ENCODE data around the gene RABL6. TPM values are rescaled to one million over a fixed set of nuclear protein-coding genes. Genes with fewer than 3 reads are reported as not detected.
A peak's percentile ranks its signal among the peaks of the same experiment; 100 is the strongest.
"Not testable (repeated sequence)": the region's sequence is repeated elsewhere in the genome, so short reads cannot be mapped to it uniquely, and the experiment has no call there.

RABL6 gene
- total RNA-seq, 1 donor = 64.8 TPM

- not testable (repeated sequence) for H3K36me3 ChIP-seq (ENCODE audit: insufficient read depth, low read length); H4K20me1 ChIP-seq (ENCODE audit: insufficient read depth, low read length); H3K27ac ChIP-seq (ENCODE audit: low read depth, low read length); H3K4me1 ChIP-seq (ENCODE audit: insufficient read depth, low read length); H3K4me3 ChIP-seq (ENCODE audit: insufficient read depth, low read length); H3K79me2 ChIP-seq (ENCODE audit: insufficient read depth, low read length); H2AFZ ChIP-seq (ENCODE audit: low read length); H3K9me3 ChIP-seq (ENCODE audit: low read depth, low read length); DNase-seq (ENCODE audit: insufficient read length, low spot score, missing footprints); H3K27me3 ChIP-seq (ENCODE audit: insufficient read depth, low read length); H3K4me2 ChIP-seq (ENCODE audit: insufficient read depth, low read length)
- peak; percentile 24 for TF ChIP-seq CTCF (IDR thresholded peaks at IDR 0.05; ENCODE audit: extremely low read depth, low read depth, low read length)
These were observed 41.2 kb upstream of the RABL6 start for GRCh38 chr9:136766410-136767120.

GRCh38 chr9:136769710-136770191 lies 38.0 kb upstream of the RABL6 start:
- no peaks in the 10 kb centered on the region for H4K20me1 ChIP-seq (ENCODE audit: insufficient read depth, low read length)
- peaks cover 3% of the 10 kb centered on the region for H3K9me3 ChIP-seq (ENCODE audit: low read depth, low read length)
- TF ChIP-seq CTCF (IDR thresholded peaks at IDR 0.05; ENCODE audit: extremely low read depth, low read depth, low read length) = peak; percentile 38
- peaks cover 4% of the 10 kb centered on the region for H3K27me3 ChIP-seq (ENCODE audit: insufficient read depth, low read length)
- no peak overlapping the region for H3K27ac ChIP-seq (ENCODE audit: low read depth, low read length)
- no peak overlapping the region for H2AFZ ChIP-seq (ENCODE audit: low read length)
- H3K36me3 ChIP-seq (ENCODE audit: insufficient read depth, low read length) = no peaks in the 10 kb centered on the region
- H3K4me2 ChIP-seq (ENCODE audit: insufficient read depth, low read length) = no peak overlapping the region
- H3K79me2 ChIP-seq (ENCODE audit: insufficient read depth, low read length) = no peaks in the 10 kb centered on the region
- no peaks in the 10 kb centered on the region for H3K4me1 ChIP-seq (ENCODE audit: insufficient read depth, low read length)
- DNase-seq (ENCODE audit: insufficient read length, low spot score, missing footprints) = peak; percentile 94
- no peak overlapping the region for H3K4me3 ChIP-seq (ENCODE audit: insufficient read depth, low read length)

- peaks cover 3% of the 10 kb centered on the region for H3K9me3 ChIP-seq (ENCODE audit: low read depth, low read length)
- no peaks in the 10 kb centered on the region for H3K79me2 ChIP-seq (ENCODE audit: insufficient read depth, low read length)
- TF ChIP-seq CTCF (IDR thresholded peaks at IDR 0.05; ENCODE audit: extremely low read depth, low read depth, low read length) = no peak
- H3K4me2 ChIP-seq (ENCODE audit: insufficient read depth, low read length) = no peak overlapping the region
- no peaks in the 10 kb centered on the region for H4K20me1 ChIP-seq (ENCODE audit: insufficient read depth, low read length)
- no peak overlapping the region for H2AFZ ChIP-seq (ENCODE audit: low read length)
- H3K4me3 ChIP-seq (ENCODE audit: insufficient read depth, low read length) = no peak overlapping the region
- H3K27ac ChIP-seq (ENCODE audit: low read depth, low read length) = no peak overlapping the region
- peak; percentile 76 for DNase-seq (ENCODE audit: insufficient read length, low spot score, missing footprints)
- peaks cover 4% of the 10 kb centered on the region for H3K27me3 ChIP-seq (ENCODE audit: insufficient read depth, low read length)
- H3K36me3 ChIP-seq (ENCODE audit: insufficient read depth, low read length) = no peaks in the 10 kb centered on the region
- H3K4me1 ChIP-seq (ENCODE audit: insufficient read depth, low read length) = no peaks in the 10 kb centered on the region
These were observed 35.8 kb upstream of the RABL6 start for GRCh38 chr9:136771907-136772415.

- H3K4me3 ChIP-seq (ENCODE audit: insufficient read depth, low read length) = no peak overlapping the region
- no peaks in the 10 kb centered on the region for H4K20me1 ChIP-seq (ENCODE audit: insufficient read depth, low read length)
- no peak overlapping the region for H3K4me2 ChIP-seq (ENCODE audit: insufficient read depth, low read length)
- H3K9me3 ChIP-seq (ENCODE audit: low read depth, low read length) = peaks cover 3% of the 10 kb centered on the region
- H3K79me2 ChIP-seq (ENCODE audit: insufficient read depth, low read length) = no peaks in the 10 kb centered on the region
- no peaks in the 10 kb centered on the region for H3K4me1 ChIP-seq (ENCODE audit: insufficient read depth, low read length)
- DNase-seq (ENCODE audit: insufficient read length, low spot score, missing footprints) = peak; percentile 87
- H3K27ac ChIP-seq (ENCODE audit: low read depth, low read length) = no peak overlapping the region
- TF ChIP-seq CTCF (IDR thresholded peaks at IDR 0.05; ENCODE audit: extremely low read depth, low read depth, low read length) = no peak
- no peaks in the 10 kb centered on the region for H3K36me3 ChIP-seq (ENCODE audit: insufficient read depth, low read length)
- H3K27me3 ChIP-seq (ENCODE audit: insufficient read depth, low read length) = peaks cover 14% of the 10 kb centered on the region
- H2AFZ ChIP-seq (ENCODE audit: low read length) = no peak overlapping the region
These were observed 34.2 kb upstream of the RABL6 start for GRCh38 chr9:136773386-136774044.
